Endothelial cell of umbilical vein (primary cell): ENCODE measurements around the gene VAC14. TPM values are rescaled to one million over a fixed set of nuclear protein-coding genes. Genes with fewer than 3 reads are reported as not detected.

Experiments used
- BruUV-seq: library from RNA; stranded (reverse); fragments of 400-500 nt; replicated peaks from 2 replicates; lab custom pipeline; 2021; lab: Mats Ljungman, UMichigan
- CTCF ChIA-PET: fragments of 300-600, 350-600 bp; sonication (Branson Sonifier 250); formaldehyde crosslinking; loops from one replicate; lab custom pipeline; 2021; ENCODE audit warnings: antibody characterized with exemption, inconsistent platforms; lab: Charles Lee
- POLR2A ChIA-PET: fragments of 300-600, 350-600 bp; sonication (Branson Sonifier 250); formaldehyde crosslinking; loops from one replicate; lab custom pipeline; 2021; ENCODE audit warnings: antibody characterized with exemption, inconsistent platforms; lab: Charles Lee
- DNase-seq: peaks from one replicate; pipeline ENCODE4 v3.0.0-alpha.2; 2011; ENCODE audit warnings: low read depth, low spot score
- FAIRE-seq: peaks from 2 replicates; lab custom pipeline; 2011; peaks lifted over from hg19 to GRCh38; lab: Jason Lieb, UNC
- H2AFZ ChIP-seq: 2 replicates; pipeline ENCODE4 v1.6.0; 2012; ENCODE audit warnings: low read depth, low read length, control low read depth, inconsistent platforms
- H3K27ac ChIP-seq: 2 replicates; pipeline ENCODE4 v1.5.1; 2011; ENCODE audit warnings: low read depth, mild to moderate bottlenecking, control low read depth, low read length, moderate library complexity; ENCODE audit not compliant: insufficient read depth
- H3K27me3 ChIP-seq, 2 experiments: 2 replicates each; pipeline versions ENCODE4 v1.6.0 to v1.6.1; 2011; ENCODE audit warnings: low read length in 2 of 2, mixed read lengths in 1 of 2; ENCODE audit not compliant: control insufficient read depth in 2 of 2, insufficient read depth in 2 of 2
- H3K36me3 ChIP-seq, 2 experiments: 2 replicates in 1 of 2; 3 replicates in 1 of 2; pipeline ENCODE4 v1.5.1; 2011; ENCODE audit warnings: low read length in 2 of 2, mild to moderate bottlenecking in 1 of 2, moderate library complexity in 1 of 2; ENCODE audit not compliant: control insufficient read depth in 2 of 2, insufficient read depth in 2 of 2; ENCODE audit errors: extremely low read depth in 1 of 2
- H3K4me1 ChIP-seq: 3 replicates; pipeline ENCODE4 v1.5.1; 2011; ENCODE audit warnings: mild to moderate bottlenecking, low read length; ENCODE audit not compliant: control insufficient read depth, insufficient read depth; ENCODE audit errors: extremely low read depth
- H3K4me2 ChIP-seq: 2 replicates; pipeline ENCODE4 v1.6.1; 2011; ENCODE audit warnings: low read length, control low read depth, mixed read lengths; ENCODE audit not compliant: insufficient read depth
- H3K4me3 ChIP-seq, 3 experiments: fragments of 200-600 bp in 1 of 3; sonication (generic), shearing (Covaris generic) in 1 of 3; replicated peaks in 1 of 3; 2 replicates each; pipeline ENCODE4 v1.5.1; 2011 to 2016; ENCODE audit warnings: control low read depth in 3 of 3, low read length in 3 of 3, mild to moderate bottlenecking in 2 of 3, inconsistent platforms in 1 of 3, low read depth in 1 of 3, moderate library complexity in 1 of 3; ENCODE audit not compliant: insufficient read depth in 1 of 3
- H3K79me2 ChIP-seq: 2 replicates; pipeline ENCODE4 v1.6.0; 2012; ENCODE audit warnings: low read length, inconsistent platforms; ENCODE audit not compliant: control insufficient read depth, insufficient read depth
- H3K9ac ChIP-seq: replicated peaks from 2 replicates; pipeline ENCODE3; 2011; ENCODE audit warnings: low read length, control low read depth; ENCODE audit not compliant: insufficient read depth; ENCODE audit errors: extremely low read depth
- H3K9me1 ChIP-seq: replicated peaks from 3 replicates; pipeline ENCODE4 v1.6.0; 2011; ENCODE audit warnings: mild to moderate bottlenecking, low read length; ENCODE audit not compliant: control insufficient read depth, insufficient read depth; ENCODE audit errors: extremely low read depth
- H3K9me3 ChIP-seq: replicated peaks from 2 replicates; pipeline ENCODE4 v1.5.1; 2012; ENCODE audit warnings: low read length, inconsistent platforms; ENCODE audit not compliant: control insufficient read depth, insufficient read depth
- H4K20me1 ChIP-seq: replicated peaks from 2 replicates; pipeline ENCODE3; 2011; ENCODE audit warnings: mild to moderate bottlenecking, low read length; ENCODE audit not compliant: control insufficient read depth, insufficient read depth; ENCODE audit errors: extremely low read depth
- EZH2 ChIP-seq: IDR thresholded peaks from 2 replicates; pipeline ENCODE4 v1.6.1; 2012; ENCODE audit warnings: borderline replicate concordance, low read depth, mild to moderate bottlenecking, moderate library complexity, low read length, inconsistent platforms; ENCODE audit not compliant: severe bottlenecking
- FOS ChIP-seq: IDR thresholded peaks from 2 replicates; pipeline ENCODE4 v1.6.1; 2011; ENCODE audit warnings: mild to moderate bottlenecking, low read length, moderate library complexity, borderline replicate concordance; ENCODE audit not compliant: insufficient read depth
- GATA2 ChIP-seq: IDR thresholded peaks from 2 replicates; pipeline ENCODE4 v1.7.0; 2011; ENCODE audit warnings: low read depth, mild to moderate bottlenecking, moderate library complexity, mixed read lengths, low read length; ENCODE audit not compliant: insufficient read length, insufficient read depth
- JUN ChIP-seq: IDR thresholded peaks from 2 replicates; pipeline ENCODE4 v1.6.1; 2011; ENCODE audit warnings: borderline replicate concordance, low read depth; ENCODE audit not compliant: insufficient read length, insufficient read depth
- MYC ChIP-seq: IDR thresholded peaks from one replicate; pipeline ENCODE4 v1.6.1; 2011; ENCODE audit warnings: mild to moderate bottlenecking, low read depth, low read length
- POLR2A ChIP-seq: IDR thresholded peaks from 2 replicates; pipeline ENCODE4 v1.6.1; 2012; ENCODE audit warnings: low read depth, mild to moderate bottlenecking, control low read depth, low read length
- POLR2AphosphoS5 ChIP-seq: IDR thresholded peaks from 2 replicates; pipeline ENCODE4 v1.6.1; 2012; ENCODE audit warnings: low read depth, mild to moderate bottlenecking, control low read depth, low read length, moderate library complexity; ENCODE audit not compliant: insufficient read depth
- dilution Hi-C: fragments of 300-500 bp; cut with MboI; formaldehyde crosslinking; loops from one replicate; pipeline ENCODE4 v1.15.0; 2019; ENCODE audit warnings: low sequenced_read_pairs; ENCODE audit not compliant: extremely low pct_ligation_motif_present
- intact Hi-C: fragments of 100-400 bp; cut with micrococcal nuclease; formaldehyde crosslinking; loops from one replicate; pipeline ENCODE4 v1.10.0; 2022
- polyA plus RNA-seq, 4 experiments: library from polyadenylated mRNA; depleted of rRNA in 3 of 4; stranded (reverse) in 3 of 4; unstranded in 1 of 4; fragments of >200 nt; gene quantifications; 2 replicates each; pipeline versions ENCODE4 v1.2.1 to v1.2.3, GENCODE V29; 2011 to 2012; ENCODE audit warnings: missing spikeins in 1 of 4
- total RNA-seq: library from RNA; stranded (reverse); gene quantifications from 2 replicates; pipeline ENCODE4 v1.2.3, GENCODE V29; 2021
- TF ChIP-seq, protein P1 (sequence below), 2 donors: IDR thresholded peaks; 1 replicate in 1 of 2; 2 replicates in 1 of 2; pipeline ENCODE4 v1.5.1; 2011; ENCODE audit warnings: low read length in 2 of 2, mild to moderate bottlenecking in 2 of 2, moderate library complexity in 2 of 2, control low read depth in 1 of 2, inconsistent platforms in 1 of 2, low read depth in 1 of 2; ENCODE audit not compliant: insufficient read depth in 1 of 2; ENCODE audit errors: extremely low read depth in 1 of 2
- TF ChIP-seq, protein P2 (sequence below): IDR thresholded peaks from 2 replicates; pipeline ENCODE4 v1.6.1; 2011; ENCODE audit not compliant: insufficient read depth, insufficient read length

The VAC14 gene
- total and polyA plus RNA-seq, 2 donors (not counting 3 experiments of a cell fraction or from before 2014, with no cell fraction given), result 37.6 to 57.9 TPM

- no peak for TF ChIP-seq GATA2
- TF ChIP-seq, protein P1, sequence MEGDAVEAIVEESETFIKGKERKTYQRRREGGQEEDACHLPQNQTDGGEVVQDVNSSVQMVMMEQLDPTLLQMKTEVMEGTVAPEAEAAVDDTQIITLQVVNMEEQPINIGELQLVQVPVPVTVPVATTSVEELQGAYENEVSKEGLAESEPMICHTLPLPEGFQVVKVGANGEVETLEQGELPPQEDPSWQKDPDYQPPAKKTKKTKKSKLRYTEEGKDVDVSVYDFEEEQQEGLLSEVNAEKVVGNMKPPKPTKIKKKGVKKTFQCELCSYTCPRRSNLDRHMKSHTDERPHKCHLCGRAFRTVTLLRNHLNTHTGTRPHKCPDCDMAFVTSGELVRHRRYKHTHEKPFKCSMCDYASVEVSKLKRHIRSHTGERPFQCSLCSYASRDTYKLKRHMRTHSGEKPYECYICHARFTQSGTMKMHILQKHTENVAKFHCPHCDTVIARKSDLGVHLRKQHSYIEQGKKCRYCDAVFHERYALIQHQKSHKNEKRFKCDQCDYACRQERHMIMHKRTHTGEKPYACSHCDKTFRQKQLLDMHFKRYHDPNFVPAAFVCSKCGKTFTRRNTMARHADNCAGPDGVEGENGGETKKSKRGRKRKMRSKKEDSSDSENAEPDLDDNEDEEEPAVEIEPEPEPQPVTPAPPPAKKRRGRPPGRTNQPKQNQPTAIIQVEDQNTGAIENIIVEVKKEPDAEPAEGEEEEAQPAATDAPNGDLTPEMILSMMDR (IDR thresholded peaks at IDR 0.05; ENCODE audit: extremely low read depth in 1 of 2, insufficient read depth in 1 of 2, low read depth in 1 of 2, low read length in 2 of 2), result no peak
- no peak for TF ChIP-seq MYC
- TF ChIP-seq POLR2A, result no peak
- TF ChIP-seq EZH2, result no peak
- TF ChIP-seq FOS, result no peak
- TF ChIP-seq JUN, result no peak
- no peak for TF ChIP-seq POLR2AphosphoS5
- TF ChIP-seq, protein P2, sequence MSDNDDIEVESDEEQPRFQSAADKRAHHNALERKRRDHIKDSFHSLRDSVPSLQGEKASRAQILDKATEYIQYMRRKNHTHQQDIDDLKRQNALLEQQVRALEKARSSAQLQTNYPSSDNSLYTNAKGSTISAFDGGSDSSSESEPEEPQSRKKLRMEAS, result no peak
- H2AFZ ChIP-seq, result no peak overlapping the region
- peaks cover 38% of the 10 kb centered on the region for H3K4me1 ChIP-seq
- dilution Hi-C loops, result no loop called here
- H3K79me2 ChIP-seq, result no peaks in the 10 kb centered on the region
- no peak overlapping the region for H3K9ac ChIP-seq
- CTCF ChIA-PET, result interaction anchor here (1.1 to 1.8 kb wide), 3 partner anchors 10 to 29 kb away, joined by 4 to 5 read pairs (median 4); no protein-coding TSS in a partner anchor
- H3K4me2 ChIP-seq, result no peak overlapping the region
- no peak for FAIRE-seq
- intact Hi-C loops, result no loop called here
- H3K27me3 ChIP-seq, result no peaks in the 10 kb centered on the region
- H3K4me3 ChIP-seq, result no peak overlapping the region
- no peaks in the 10 kb centered on the region for H3K9me3 ChIP-seq
- POLR2A ChIA-PET, result no interaction called here
- no TSS peak for BruUV-seq
- no peaks in the 10 kb centered on the region for H4K20me1 ChIP-seq
- H3K27ac ChIP-seq, result no peak overlapping the region
- no peaks in the 10 kb centered on the region for H3K9me1 ChIP-seq
- H3K36me3 ChIP-seq, result no peaks in the 10 kb centered on the region
- DNase-seq, result no peak
Observed at GRCh38 chr16:70709457-70709856, 91.5 kb downstream of the VAC14 start.
